Omental fat pad (tissue), 4 donors: ENCODE measurements around the gene ACACB. TPM values are rescaled to one million over a fixed set of nuclear protein-coding genes. Genes with fewer than 3 reads are reported as not detected.

Source experiments
- ATAC-seq: fragments of 150-250 bp; one replicate; pipeline ENCODE4 v1.9.1; 2016; ENCODE audit warnings: mild to moderate bottlenecking, moderate library complexity; ENCODE audit not compliant: low FRiP score
- DNase-seq: peaks from one replicate; pipeline ENCODE4 v3.0.0-alpha.2; 2019; ENCODE audit warnings: low spot score
- CTCF ChIP-seq, 3 donors: fragments of 450-650 bp; IDR thresholded peaks; one replicate each; pipeline ENCODE4 v1.5.1; 2016 to 2017; ENCODE audit warnings: antibody characterized with exemption in 3 of 3, mild to moderate bottlenecking in 3 of 3, moderate library complexity in 2 of 3
- total RNA-seq, 4 donors: library from RNA; depleted of rRNA; stranded (reverse); fragments of >200 nt; gene quantifications; one replicate each; pipeline ENCODE4 v1.1.0, GENCODE V29; 2016

ACACB gene
- total RNA-seq, 4 donors from 2014 or later: 727 to 1,594 (median 1,364) TPM

GRCh38 chr12:109097435-109098182, 18.8 kb upstream of the ACACB start, which contains the start of gene UNG:
Gene UNG, plus strand, starts transcription at chr12:109097597. Its CDS starts 83 bp downstream, at chr12:109097680.
- TF ChIP-seq CTCF (IDR thresholded peaks at IDR 0.05): no peak
- peak; percentile 84 for ATAC-seq
- DNase-seq: peak; percentile 97

DNA sequence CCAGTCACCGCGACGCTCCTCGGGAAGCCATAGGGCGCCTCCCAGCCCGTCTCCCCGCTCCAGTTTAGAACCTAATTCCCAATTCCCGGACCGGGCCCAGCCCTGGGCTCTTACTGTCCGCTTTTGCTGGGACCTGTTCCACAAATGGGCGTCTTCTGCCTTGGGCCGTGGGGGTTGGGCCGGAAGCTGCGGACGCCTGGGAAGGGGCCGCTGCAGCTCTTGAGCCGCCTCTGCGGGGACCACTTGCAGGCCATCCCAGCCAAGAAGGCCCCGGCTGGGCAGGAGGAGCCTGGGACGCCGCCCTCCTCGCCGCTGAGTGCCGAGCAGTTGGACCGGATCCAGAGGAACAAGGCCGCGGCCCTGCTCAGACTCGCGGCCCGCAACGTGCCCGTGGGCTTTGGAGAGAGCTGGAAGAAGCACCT, 18.2 kb upstream of the ACACB start:
- no peak for TF ChIP-seq CTCF (IDR thresholded peaks at IDR 0.05)
- peak; percentile 21 for ATAC-seq
- DNase-seq: peak; percentile 39

DNA sequence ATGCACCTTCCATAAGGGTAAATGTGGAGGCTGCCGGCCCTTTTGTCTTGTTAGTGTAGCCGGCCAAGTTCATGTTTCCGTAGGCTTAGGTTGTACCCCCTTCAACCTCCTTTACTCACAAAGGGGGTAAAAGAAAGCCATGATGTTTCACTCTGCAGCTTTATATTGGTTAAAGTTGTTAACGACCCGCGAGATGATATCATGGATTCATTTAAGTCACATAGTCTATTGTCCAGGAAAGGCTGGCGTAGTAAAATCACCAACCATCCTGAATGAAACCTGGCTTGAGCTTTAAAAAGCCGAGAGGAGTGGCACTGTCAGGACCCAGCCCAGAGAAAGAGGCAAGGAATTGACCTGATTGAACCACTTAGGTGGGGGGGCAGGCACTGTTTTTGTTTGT, 17.7 kb upstream of the ACACB start:
- no peak for TF ChIP-seq CTCF (IDR thresholded peaks at IDR 0.05)
- DNase-seq: no peak
- ATAC-seq: no peak

DNA sequence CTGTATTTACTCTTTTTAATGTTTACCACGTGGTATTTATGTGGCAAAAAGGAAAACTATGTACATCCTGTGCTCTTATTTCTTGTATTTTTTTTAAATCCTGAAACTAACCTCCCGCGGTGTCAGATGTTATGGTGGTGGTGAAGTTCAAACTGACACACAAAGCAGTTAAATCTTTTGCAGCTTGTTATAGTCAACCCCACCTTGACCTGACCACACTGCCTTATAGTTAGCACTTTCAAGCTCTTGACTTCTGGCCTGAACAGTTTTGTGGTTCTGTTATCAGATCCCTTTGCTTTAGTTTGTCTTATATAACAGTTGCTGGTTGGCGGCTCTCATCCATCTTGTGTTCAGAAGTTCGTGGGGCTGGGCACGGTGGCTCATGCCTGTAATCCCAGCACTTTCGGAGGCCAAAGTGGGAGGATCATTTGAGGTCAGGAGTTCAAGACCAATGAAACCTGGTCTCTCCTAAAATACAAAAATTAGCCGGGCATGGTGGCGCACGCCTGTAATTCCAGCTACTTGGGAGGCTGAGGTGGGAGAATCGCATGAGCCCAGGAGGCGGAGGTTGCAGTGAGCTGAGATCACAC, 16.9 kb upstream of the ACACB start:
- ATAC-seq (no peak), DNase-seq (no peak)
- TF ChIP-seq CTCF (IDR thresholded peaks at IDR 0.05): no peak

DNA sequence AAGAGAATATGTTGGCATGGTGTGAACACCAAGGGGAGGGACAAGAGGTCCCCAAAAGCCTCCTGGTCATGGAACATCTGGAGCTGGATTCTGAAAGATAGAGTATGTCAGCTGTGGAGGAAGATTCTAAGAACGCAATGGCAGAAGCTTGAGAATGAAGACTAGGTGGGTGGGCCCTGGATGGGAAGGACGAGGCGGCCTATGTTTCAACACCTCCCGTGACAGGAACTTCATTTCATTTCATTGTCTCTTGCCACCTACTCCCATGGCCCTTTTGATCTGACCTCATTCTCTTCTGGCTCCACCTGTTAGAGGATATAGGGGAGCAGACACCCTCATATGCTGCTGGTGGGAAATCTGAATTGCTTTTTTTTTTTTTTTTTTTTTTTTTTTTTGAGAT, 15.6 kb upstream of the ACACB start:
- DNase-seq: no peak

GRCh38 chr12:109102491-109102890, 13.9 kb upstream of the ACACB start:
- no peak for ATAC-seq
- no peak for DNase-seq
- no peak for TF ChIP-seq CTCF (IDR thresholded peaks at IDR 0.05)

More for the DNA sequence above, 15.6 kb upstream of the ACACB start:
- ATAC-seq: no peak
- TF ChIP-seq CTCF (IDR thresholded peaks at IDR 0.05): no peak

- DNase-seq: no peak
- no peak for TF ChIP-seq CTCF (IDR thresholded peaks at IDR 0.05)
- ATAC-seq: no peak
Observed at GRCh38 chr12:109105176-109105575, 11.2 kb upstream of the ACACB start.
